Measurements from ENCODE around the gene UBL7.

Gene UBL7

GRCh38 chr15:74424901-74425528, 35.9 kb downstream of the UBL7 start:
- DNase-seq (ENCODE audit: low read depth in 2 of 3, low spot score in 2 of 3) = no peak

- no peak for DNase-seq (ENCODE audit: low read depth in 2 of 3, low spot score in 2 of 3)
These were observed 37.3 kb downstream of the UBL7 start for GRCh38 chr15:74423431-74424257.

GRCh38 chr15:74422652-74423430, 38.1 kb downstream of the UBL7 start:
- no peak for DNase-seq (ENCODE audit: low read depth in 2 of 3, low spot score in 2 of 3)

GRCh38 chr15:74422265-74422651, 38.7 kb downstream of the UBL7 start:
- DNase-seq (ENCODE audit: low read depth in 2 of 3, low spot score in 2 of 3) = no peak

- DNase-seq (ENCODE audit: low read depth in 2 of 3, low spot score in 2 of 3) = no peak
These were observed 39.4 kb downstream of the UBL7 start for GRCh38 chr15:74421302-74422245.

- no peak for DNase-seq (ENCODE audit: low read depth in 2 of 3, low spot score in 2 of 3)
These were observed 40.6 kb downstream of the UBL7 start for GRCh38 chr15:74420193-74420905.

GRCh38 chr15:74419432-74419831, 41.5 kb downstream of the UBL7 start:
- DNase-seq (ENCODE audit: low read depth in 2 of 3, low spot score in 2 of 3) = no peak

GRCh38 chr15:74418575-74419338, 42.2 kb downstream of the UBL7 start:
- DNase-seq (ENCODE audit: low read depth in 2 of 3, low spot score in 2 of 3) = no peak

GRCh38 chr15:74417670-74418069, 43.3 kb downstream of the UBL7 start:
- DNase-seq (ENCODE audit: low read depth in 2 of 3, low spot score in 2 of 3) = no peak

- no peak for DNase-seq (ENCODE audit: low read depth in 2 of 3, low spot score in 2 of 3)
These were observed 43.7 kb downstream of the UBL7 start for GRCh38 chr15:74417225-74417624.

- DNase-seq (ENCODE audit: low read depth in 2 of 3, low spot score in 2 of 3) = no peak
These were observed 44.7 kb downstream of the UBL7 start for GRCh38 chr15:74415966-74416916.

GRCh38 chr15:74414603-74415338, 46.2 kb downstream of the UBL7 start:
- no peak for DNase-seq (ENCODE audit: low read depth in 2 of 3, low spot score in 2 of 3)

- DNase-seq (ENCODE audit: low read depth in 2 of 3, low spot score in 2 of 3) = no peak
These were observed 46.8 kb downstream of the UBL7 start for GRCh38 chr15:74414081-74414580.

- no peak for DNase-seq (ENCODE audit: low read depth in 2 of 3, low spot score in 2 of 3)
These were observed 47.4 kb downstream of the UBL7 start for GRCh38 chr15:74413350-74414080.

GRCh38 chr15:74412159-74412558, 48.8 kb downstream of the UBL7 start:
- DNase-seq (ENCODE audit: low read depth in 2 of 3, low spot score in 2 of 3) = no peak

- no peak for DNase-seq (ENCODE audit: low read depth in 2 of 3, low spot score in 2 of 3)
These were observed 49.3 kb downstream of the UBL7 start for GRCh38 chr15:74411686-74412085.

- DNase-seq (ENCODE audit: low read depth in 2 of 3, low spot score in 2 of 3) = no peak
These were observed 50.5 kb downstream of the UBL7 start for GRCh38 chr15:74410502-74410901.

All from activated CD8-positive, alpha-beta memory T cell treated with anti-CD3 and anti-CD28 coated beads for 48 hours (primary cell).